Measurements from ENCODE around the gene KRTAP4-1.

GRCh38 chr17:41212524-41213169, 27.9 kb upstream of the KRTAP4-1 start:
- TF ChIP-seq POLR2AphosphoS5 (IDR thresholded peaks at IDR 0.05; ENCODE audit: low read depth, low read length) (no peak), IRF3 (IDR thresholded peaks at IDR 0.05; ENCODE audit: low read depth, low read length) (no peak), TAF1 (IDR thresholded peaks at IDR 0.05; ENCODE audit: borderline replicate concordance, low read depth, low read length) (no peak), RAD21 (IDR thresholded peaks at IDR 0.05; ENCODE audit: low read length) (no peak), TEAD4 (IDR thresholded peaks at IDR 0.05; ENCODE audit: borderline replicate concordance, insufficient read depth) (no peak), CTCF (IDR thresholded peaks at IDR 0.05) (no peak)

All from SK-N-SH (cell line).